Daoy (cell line): ENCODE measurements around the gene MICA. TPM values are rescaled to one million over a fixed set of nuclear protein-coding genes. Genes with fewer than 3 reads are reported as not detected.
A peak's percentile ranks its signal among the peaks of the same experiment; 100 is the strongest.
"Not testable (repeated sequence)": the region's sequence is repeated elsewhere in the genome, so short reads cannot be mapped to it uniquely, and the experiment has no call there.

Source experiments
- DNase-seq: peaks from one replicate; pipeline ENCODE4 v3.0.0-alpha.2; 2015; ENCODE audit warnings: low read depth
- total RNA-seq: library from RNA; depleted of rRNA; stranded (reverse); fragments of >200 nt; shearing (Covaris generic); gene quantifications from 2 replicates; pipeline ENCODE4 v1.2.3, GENCODE V29; 2014

The MICA gene
- total RNA-seq, 1 experiment from 2014 or later, result 44.1 TPM

GRCh38 chr6:31381666-31382065 lies 21.7 kb upstream of the MICA start:
- DNase-seq, result no peak

GRCh38 chr6:31383149-31383548 lies 20.2 kb upstream of the MICA start:
- DNase-seq, result peak; percentile 62

- no peak for DNase-seq
These were observed 18.4 kb upstream of the MICA start for GRCh38 chr6:31385041-31385440.

- DNase-seq, result no peak
These were observed 17.3 kb upstream of the MICA start for GRCh38 chr6:31386099-31386498.

GRCh38 chr6:31386977-31387376 lies 16.4 kb upstream of the MICA start:
- no peak for DNase-seq

GRCh38 chr6:31388916-31389801 lies 14.2 kb upstream of the MICA start:
- not testable (repeated sequence) for DNase-seq

- DNase-seq, result not testable (repeated sequence)
These were observed 13.6 kb upstream of the MICA start for GRCh38 chr6:31389802-31390132.

- DNase-seq, result no peak
These were observed 9.5 kb upstream of the MICA start for GRCh38 chr6:31393932-31394331.

- no peak for DNase-seq
These were observed 9.0 kb upstream of the MICA start for GRCh38 chr6:31394381-31394780.

- no peak for DNase-seq
These were observed 7.6 kb upstream of the MICA start for GRCh38 chr6:31395832-31396231.

- peak; percentile 91 for DNase-seq
These were observed 6.8 kb upstream of the MICA start for GRCh38 chr6:31396422-31397152.

- DNase-seq, result not testable (repeated sequence)
These were observed 6.3 kb upstream of the MICA start for GRCh38 chr6:31397153-31397499.

- no peak for DNase-seq
These were observed 5.4 kb upstream of the MICA start for GRCh38 chr6:31397901-31398525.

GRCh38 chr6:31399589-31400466 lies 3.6 kb upstream of the MICA start:
- DNase-seq, result peak; percentile 94

GRCh38 chr6:31400467-31401289 lies 2.7 kb upstream of the MICA start:
- peak; percentile 75 for DNase-seq

- DNase-seq, result peak; percentile 90
These were observed 2.0 kb upstream of the MICA start for GRCh38 chr6:31401403-31401802.

- no peak for DNase-seq
These were observed 792 bp upstream of the MICA start for GRCh38 chr6:31402324-31403282.

GRCh38 chr6:31404061-31404364 lies 618 bp downstream of the MICA start:
- not testable (repeated sequence) for DNase-seq

- no peak for DNase-seq
These were observed 2.6 kb downstream of the MICA start for GRCh38 chr6:31405996-31406395.

- peak; percentile 41 for DNase-seq
These were observed 4.3 kb downstream of the MICA start for GRCh38 chr6:31407699-31408098.
